Omental fat pad (tissue), 4 donors: ENCODE data around the gene HLF. TPM values are rescaled to one million over a fixed set of nuclear protein-coding genes. Genes with fewer than 3 reads are reported as not detected.

Source experiments
- ATAC-seq: fragments of 150-250 bp; one replicate; pipeline ENCODE4 v1.9.1; 2016; ENCODE audit warnings: mild to moderate bottlenecking, moderate library complexity; ENCODE audit not compliant: low FRiP score
- DNase-seq: peaks from one replicate; pipeline ENCODE4 v3.0.0-alpha.2; 2019; ENCODE audit warnings: low spot score
- total RNA-seq, 4 donors: library from RNA; depleted of rRNA; stranded (reverse); fragments of >200 nt; gene quantifications; one replicate each; pipeline ENCODE4 v1.1.0, GENCODE V29; 2016
- TF ChIP-seq, protein P1 (sequence below), 3 donors: fragments of 450-650 bp; IDR thresholded peaks; one replicate each; pipeline ENCODE4 v1.5.1; 2016 to 2017; ENCODE audit warnings: antibody characterized with exemption in 3 of 3, mild to moderate bottlenecking in 3 of 3, moderate library complexity in 2 of 3

The HLF gene
- total RNA-seq, 4 donors from 2014 or later = 12.5 to 15.4 (median 14.6) TPM

DNA sequence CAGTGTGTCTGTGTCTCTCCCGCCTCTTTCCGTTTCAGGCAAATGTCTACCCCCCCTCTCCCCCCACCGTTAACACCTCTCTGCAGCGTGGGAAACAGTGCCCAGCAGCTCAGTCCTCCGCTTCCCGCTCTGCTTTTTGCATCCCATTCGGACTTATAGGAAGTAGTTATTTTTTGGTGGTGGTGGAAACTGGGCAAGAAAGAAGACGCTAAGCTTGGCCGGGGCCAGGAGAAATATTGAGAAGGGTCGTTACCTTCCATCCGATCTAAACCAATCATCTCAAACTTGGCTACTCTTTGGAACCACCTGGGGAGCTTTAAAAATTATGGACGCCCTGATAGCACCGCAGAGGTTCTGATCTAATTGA, 499 bp upstream of the HLF start:
- ATAC-seq = peak; percentile 25
- TF ChIP-seq, protein P1, sequence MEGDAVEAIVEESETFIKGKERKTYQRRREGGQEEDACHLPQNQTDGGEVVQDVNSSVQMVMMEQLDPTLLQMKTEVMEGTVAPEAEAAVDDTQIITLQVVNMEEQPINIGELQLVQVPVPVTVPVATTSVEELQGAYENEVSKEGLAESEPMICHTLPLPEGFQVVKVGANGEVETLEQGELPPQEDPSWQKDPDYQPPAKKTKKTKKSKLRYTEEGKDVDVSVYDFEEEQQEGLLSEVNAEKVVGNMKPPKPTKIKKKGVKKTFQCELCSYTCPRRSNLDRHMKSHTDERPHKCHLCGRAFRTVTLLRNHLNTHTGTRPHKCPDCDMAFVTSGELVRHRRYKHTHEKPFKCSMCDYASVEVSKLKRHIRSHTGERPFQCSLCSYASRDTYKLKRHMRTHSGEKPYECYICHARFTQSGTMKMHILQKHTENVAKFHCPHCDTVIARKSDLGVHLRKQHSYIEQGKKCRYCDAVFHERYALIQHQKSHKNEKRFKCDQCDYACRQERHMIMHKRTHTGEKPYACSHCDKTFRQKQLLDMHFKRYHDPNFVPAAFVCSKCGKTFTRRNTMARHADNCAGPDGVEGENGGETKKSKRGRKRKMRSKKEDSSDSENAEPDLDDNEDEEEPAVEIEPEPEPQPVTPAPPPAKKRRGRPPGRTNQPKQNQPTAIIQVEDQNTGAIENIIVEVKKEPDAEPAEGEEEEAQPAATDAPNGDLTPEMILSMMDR (IDR thresholded peaks at IDR 0.05) = no peak
- DNase-seq = no peak

GRCh38 chr17:55265311-55266021, 706 bp downstream of the HLF start:
- TF ChIP-seq, protein P1 (IDR thresholded peaks at IDR 0.05) = no peak
- DNase-seq (no peak), ATAC-seq (peak; percentile 12)

GRCh38 chr17:55266051-55266957, 1.5 kb downstream of the HLF start:
- ATAC-seq = no peak
- DNase-seq = no peak
- TF ChIP-seq, protein P1 (IDR thresholded peaks at IDR 0.05) = no peak

- TF ChIP-seq, protein P1 (IDR thresholded peaks at IDR 0.05) = no peak
- DNase-seq (no peak), ATAC-seq (no peak)
Observed at GRCh38 chr17:55266958-55267688, 2.4 kb downstream of the HLF start.

GRCh38 chr17:55267777-55268648, 3.3 kb downstream of the HLF start:
- ATAC-seq (no peak), DNase-seq (no peak)
- TF ChIP-seq, protein P1 (IDR thresholded peaks at IDR 0.05) = no peak
